CD14-positive monocyte (primary cell): ENCODE results near the gene WDR45B. TPM values are rescaled to one million over a fixed set of nuclear protein-coding genes. Genes with fewer than 3 reads are reported as not detected.

Experiments used
- DNase-seq, 3 donors: peaks; one replicate each; pipeline ENCODE4 v3.0.0-alpha.2; 2011 to 2022
- H2AFZ ChIP-seq: 2 replicates; pipeline ENCODE4 v1.6.0; 2012; ENCODE audit warnings: mild to moderate bottlenecking, low read depth, low read length, inconsistent platforms; ENCODE audit not compliant: insufficient read depth, poor library complexity, severe bottlenecking
- H3K27ac ChIP-seq, 2 donors: 1 replicate in 1 of 2; 2 replicates in 1 of 2; pipeline ENCODE4 v1.5.1; 2012 to 2013; ENCODE audit warnings: low read length in 2 of 2, control low read depth in 1 of 2, inconsistent platforms in 1 of 2, low read depth in 1 of 2, mild to moderate bottlenecking in 1 of 2
- H3K27me3 ChIP-seq, 2 donors: one replicate each; pipeline versions ENCODE4 v1.6.0 to v1.6.1; 2011 to 2013; ENCODE audit warnings: low read length in 2 of 2; ENCODE audit not compliant: control insufficient read depth in 2 of 2, insufficient read depth in 2 of 2
- H3K36me3 ChIP-seq, 2 donors: replicated peaks in 1 of 2; 1 replicate in 1 of 2; 2 replicates in 1 of 2; pipeline versions ENCODE4 v1.5.1 to v1.6.1; 2012 to 2013; ENCODE audit warnings: low read length in 2 of 2, control low read depth in 1 of 2, inconsistent platforms in 1 of 2, mild to moderate bottlenecking in 1 of 2; ENCODE audit not compliant: insufficient read depth in 2 of 2, control insufficient read depth in 1 of 2
- H3K4me1 ChIP-seq, 2 donors: 1 replicate in 1 of 2; 2 replicates in 1 of 2; pipeline versions ENCODE4 v1.5.1 to v1.6.1; 2012 to 2013; ENCODE audit warnings: low read length in 2 of 2, control low read depth in 1 of 2, inconsistent platforms in 1 of 2, mild to moderate bottlenecking in 1 of 2, moderate library complexity in 1 of 2; ENCODE audit not compliant: insufficient read depth in 2 of 2, control insufficient read depth in 1 of 2
- H3K4me2 ChIP-seq: replicated peaks from 2 replicates; pipeline ENCODE3; 2012; ENCODE audit warnings: low read length, moderate library complexity, mild to moderate bottlenecking; ENCODE audit not compliant: poor library complexity, severe bottlenecking; ENCODE audit errors: extremely low read depth
- H3K4me3 ChIP-seq, 3 experiments: fragments of 200-600 bp in 1 of 3; sonication (generic) in 1 of 3; replicated peaks in 1 of 3; 1 replicate in 2 of 3; 2 replicates in 1 of 3; pipeline ENCODE4 v1.5.1; 2011 to 2013; ENCODE audit warnings: low read length in 3 of 3, mild to moderate bottlenecking in 3 of 3, control low read depth in 2 of 3, low read depth in 2 of 3, inconsistent platforms in 1 of 3, moderate library complexity in 1 of 3
- H3K79me2 ChIP-seq: 2 replicates; pipeline ENCODE4 v1.6.0; 2012; ENCODE audit warnings: mild to moderate bottlenecking, control low read depth, inconsistent platforms, low read length, moderate library complexity; ENCODE audit not compliant: insufficient read depth
- H3K9ac ChIP-seq: 2 replicates; pipeline ENCODE4 v1.6.0; 2017; ENCODE audit warnings: low read length, mild to moderate bottlenecking; ENCODE audit not compliant: insufficient read depth, poor library complexity, severe bottlenecking
- H3K9me3 ChIP-seq, 2 donors: replicated peaks in 1 of 2; 1 replicate in 1 of 2; 2 replicates in 1 of 2; pipeline versions ENCODE4 v1.5.1 to v1.6.1; 2012 to 2013; ENCODE audit warnings: low read length in 2 of 2, control low read depth in 1 of 2; ENCODE audit not compliant: control insufficient read depth in 1 of 2, insufficient read depth in 1 of 2
- H4K20me1 ChIP-seq: 2 replicates; pipeline ENCODE4 v1.6.0; 2012; ENCODE audit warnings: mild to moderate bottlenecking, low read length, control low read depth, moderate library complexity; ENCODE audit not compliant: insufficient read depth
- H3K27ac Mint-ChIP-seq, 7 donors: one replicate each; pipeline ENCODE4 v1.8.0; 2020; ENCODE audit warnings: mild to moderate bottlenecking in 7 of 7, mixed read lengths in 7 of 7, moderate library complexity in 6 of 7, inconsistent platforms in 2 of 7
- H3K27me3 Mint-ChIP-seq, 3 donors: one replicate each; pipeline ENCODE4 v1.8.0; 2021 to 2022; ENCODE audit warnings: low read depth in 3 of 3, mild to moderate bottlenecking in 3 of 3, mixed read lengths in 3 of 3, moderate library complexity in 3 of 3, inconsistent platforms in 1 of 3
- H3K36me3 Mint-ChIP-seq, 2 donors: one replicate each; pipeline ENCODE4 v1.8.0; 2020; ENCODE audit warnings: mixed read lengths in 2 of 2, inconsistent platforms in 1 of 2, mild to moderate bottlenecking in 1 of 2
- H3K4me1 Mint-ChIP-seq: one replicate; pipeline ENCODE4 v1.8.0; 2020; ENCODE audit warnings: mild to moderate bottlenecking, mixed read lengths
- H3K4me3 Mint-ChIP-seq, 2 donors: one replicate each; pipeline ENCODE4 v1.8.0; 2020; ENCODE audit warnings: mild to moderate bottlenecking in 2 of 2, mixed read lengths in 2 of 2, moderate library complexity in 1 of 2
- H3K9me3 Mint-ChIP-seq, 7 donors: one replicate each; pipeline ENCODE4 v1.8.0; 2020 to 2022; ENCODE audit warnings: mixed read lengths in 7 of 7, mild to moderate bottlenecking in 6 of 7, moderate library complexity in 6 of 7, inconsistent platforms in 2 of 7
- CTCF ChIP-seq: fragments of 200-600 bp; IDR thresholded peaks from one replicate; pipeline ENCODE4 v1.8.0; 2022; ENCODE audit warnings: antibody characterized with exemption, mild to moderate bottlenecking
- WGBS: methylation state at CpG from one replicate; pipeline ENCODE4 v1.1.5; 2013; ENCODE audit warnings: missing lambda C conversion rate; ENCODE audit not compliant: insufficient coverage; 5-methylcytosine and 5-hydroxymethylcytosine counted together
- intact Hi-C, 2 donors: fragments of 100-400 bp; cut with micrococcal nuclease; formaldehyde crosslinking; loops; one replicate each; pipeline versions ENCODE4 v1.15.0 to v1.15.1; 2023
- polyA minus RNA-seq: library from RNA; depleted of rRNA, polyadenylated mRNA; stranded (reverse); fragments of >200 nt; gene quantifications from 2 replicates; pipeline ENCODE4 v1.2.3, GENCODE V29; 2012
- polyA plus RNA-seq, 3 donors: library from polyadenylated mRNA; depleted of rRNA in 1 of 3; unstranded in 2 of 3; stranded (reverse) in 1 of 3; fragments of 300-500 nt in 2 of 3; fragments of >200 nt in 1 of 3; fragmentation: Illumina TruSeq in 2 of 3; gene quantifications; 1 replicate in 2 of 3; 2 replicates in 1 of 3; pipeline ENCODE4 v1.2.3, GENCODE V29; 2012 to 2021
- total RNA-seq, 12 experiments: library from RNA in 1 of 12; stranded (reverse) in 1 of 12; fragments of 120-200 nt in 1 of 12; gene quantifications; one replicate each; pipeline ENCODE4 v1.2.4 and lab custom pipeline; 2013 to 2026; ENCODE audit warnings: mixed read lengths in 6 of 12, inconsistent platforms in 1 of 12

The WDR45B gene
- total RNA-seq (2013), result 73.3 TPM
- polyA plus RNA-seq (10 to 100 TPM; 42.6 to 82.6 (median 60.3) TPM), polyA minus RNA-seq (31.9 and 35.2 TPM in 2 replicates), total RNA-seq (lab: John Stamatoyannopoulos, UW) (51.7 to 166 (median 135) reads per million in 11 experiments)

- under 1% methylated on average over 49 of the region's 67 CpGs for WGBS
- peaks cover 48% of the 10 kb centered on the region for H4K20me1 ChIP-seq
- H3K36me3 ChIP-seq, result peaks cover 14 to 16% of the 10 kb centered on the region in 2 donors
- H3K9me3 ChIP-seq, result no peaks in the 10 kb centered on the region
- Mint-ChIP-seq H3K27ac (peak within 1 kb of the TSS; percentile 65 to 90 (median 87)), H3K4me3 (peak within 1 kb of the TSS; percentile 83 to 87), H3K27me3 (peaks cover 0 to 2% (median 0%) of the 10 kb centered on the region in 3 donors), H3K4me1 (peaks cover 18% of the 10 kb centered on the region), H3K9me3 (no peaks in the 10 kb centered on the region), H3K36me3 (peaks cover 15 to 25% of the 10 kb centered on the region in 2 donors)
- peak within 1 kb of the TSS; percentile 93 for H3K4me2 ChIP-seq
- peak within 1 kb of the TSS; percentile 61 for H2AFZ ChIP-seq
- intact Hi-C loops, result loop anchor here (2.0 to 5.0 kb wide), 6 partner anchors 49 to 197 kb away; partner anchors contain the start of genes RAB40B (in 2 of the 2), CYBC1 (in 1 of the 2), FN3KRP (in 1 of the 2) and TBCD (in 1 of the 2)
- TF ChIP-seq CTCF, result no peak
- peak within 1 kb of the TSS; percentile 98 for H3K9ac ChIP-seq
- H3K4me3 ChIP-seq, result peak within 1 kb of the TSS; percentile 76 to 80 (median 77)
- H3K79me2 ChIP-seq, result peaks cover 50% of the 10 kb centered on the region
- peaks cover 17 to 18% of the 10 kb centered on the region in 2 donors for H3K4me1 ChIP-seq
- peak within 1 kb of the TSS; percentile 75 to 93 for H3K27ac ChIP-seq
- DNase-seq, result peak; percentile 93 to 99 (median 98)
- H3K27me3 ChIP-seq, result no peaks in the 10 kb centered on the region
Observed at GRCh38 chr17:82648165-82648668, at the start of gene WDR45B. Gene WDR45B, minus strand, starts transcription at chr17:82648444. Its CDS starts 104 bp downstream, at chr17:82648340.

- Histone ChIP-seq H2AFZ (peak overlapping the region; percentile 72), H3K9me3 (peaks cover 9 to 17% of the 10 kb centered on the region in 2 donors), H3K9ac (peak overlapping the region; percentile 40), H3K27ac (no peak overlapping the region), H3K4me2 (peak overlapping the region; percentile 74), H3K79me2 (no peaks in the 10 kb centered on the region), H3K27me3 (peaks cover 9 to 20% of the 10 kb centered on the region in 2 donors), H3K36me3 (no peaks in the 10 kb centered on the region), H3K4me1 (peaks cover 13 to 20% of the 10 kb centered on the region in 2 donors), H3K4me3 (peak overlapping the region in 1 of 3 experiments; percentile 65), H4K20me1 (no peaks in the 10 kb centered on the region)
- Mint-ChIP-seq H3K4me1 (peaks cover 9% of the 10 kb centered on the region), H3K4me3 (peak overlapping the region; percentile 55 to 78), H3K27ac (no peak overlapping the region), H3K27me3 (peaks cover 23 to 31% (median 28%) of the 10 kb centered on the region in 3 donors), H3K9me3 (peaks cover 9 to 36% (median 27%) of the 10 kb centered on the region in 7 donors), H3K36me3 (peaks cover 0 to 6% of the 10 kb centered on the region in 2 donors)
- WGBS, result under 1% methylated on average over 32 of the region's 32 CpGs
- no peak for TF ChIP-seq CTCF
- intact Hi-C loops, result loop anchor here (2.0 to 10.0 kb wide), 4 partner anchors 49 to 243 kb away; partner anchors contain the start of genes WDR45B (in 2 of the 2), CYBC1 (in 1 of the 2), NARF (in 1 of the 2) and TBCD (in 1 of the 2)
- no peak for DNase-seq
Observed at GRCh38 chr17:82697808-82698064, 49.5 kb upstream of the WDR45B start.
